MM.1S (cell line): ENCODE measurements around the gene ALDH2.

ENCODE experiments used
- DNase-seq: peaks from one replicate; pipeline ENCODE4 v3.0.0-alpha.2; 2015
- H2AFZ ChIP-seq: fragments of 300-600 bp; sonication (generic); 2 replicates; pipeline ENCODE4 v1.6.0; 2016; ENCODE audit warnings: antibody characterized with exemption, low read length
- H3F3A ChIP-seq: fragments of 300-600 bp; sonication (generic); 2 replicates; pipeline ENCODE4 v1.6.1; 2016; ENCODE audit warnings: mild to moderate bottlenecking, antibody characterized with exemption, low read length, moderate library complexity, mixed read lengths; ENCODE audit not compliant: insufficient read depth
- H3K27ac ChIP-seq: fragments of 300-600 bp; sonication (generic); 2 replicates; pipeline ENCODE4 v1.5.1; 2016; ENCODE audit warnings: mild to moderate bottlenecking, low read length
- H3K27me3 ChIP-seq: fragments of 300-600 bp; sonication (generic); replicated peaks from 2 replicates; pipeline ENCODE4 v1.6.0; 2016; ENCODE audit warnings: low read length; ENCODE audit not compliant: insufficient read depth
- H3K36me3 ChIP-seq: fragments of 300-600 bp; sonication (generic); replicated peaks from 2 replicates; pipeline ENCODE4 v1.6.1; 2016; ENCODE audit warnings: mild to moderate bottlenecking, low read length, mixed read lengths; ENCODE audit not compliant: insufficient read depth
- H3K4me1 ChIP-seq: fragments of 300-600 bp; sonication (generic); 2 replicates; pipeline ENCODE4 v1.6.1; 2016; ENCODE audit warnings: low read length, mixed read lengths
- H3K4me2 ChIP-seq: fragments of 300-600 bp; sonication (generic); 2 replicates; pipeline ENCODE4 v1.6.0; 2016; ENCODE audit warnings: low read depth, low read length
- H3K4me3 ChIP-seq: fragments of 300-600 bp; sonication (generic); 2 replicates; pipeline ENCODE4 v1.5.1; 2016; ENCODE audit warnings: low read length, mixed read lengths
- H3K79me2 ChIP-seq: fragments of 300-600 bp; sonication (generic); 2 replicates; pipeline ENCODE4 v1.6.1; 2016; ENCODE audit warnings: mixed run types, low read length, mixed read lengths
- H3K9ac ChIP-seq: fragments of 300-600 bp; sonication (generic); 2 replicates; pipeline ENCODE4 v1.6.1; 2016; ENCODE audit warnings: low read length, mixed read lengths
- H3K9me2 ChIP-seq: fragments of 300-600 bp; sonication (generic); replicated peaks from 2 replicates; pipeline ENCODE4 v1.6.1; 2016; ENCODE audit warnings: mild to moderate bottlenecking, low read length, mixed read lengths; ENCODE audit not compliant: insufficient read depth
- H3K9me3 ChIP-seq: fragments of 300-600 bp; sonication (generic); replicated peaks from 2 replicates; pipeline ENCODE4 v1.6.1; 2016; ENCODE audit warnings: mild to moderate bottlenecking, low read length, mixed read lengths; ENCODE audit not compliant: insufficient read depth
- H4K20me1 ChIP-seq: fragments of 300-600 bp; sonication (generic); 2 replicates; pipeline ENCODE4 v1.6.1; 2016; ENCODE audit warnings: mild to moderate bottlenecking, low read length, moderate library complexity, mixed read lengths; ENCODE audit not compliant: insufficient read depth
- CTCF ChIP-seq: fragments of 300-600 bp; sonication (generic); IDR thresholded peaks from 2 replicates; pipeline ENCODE4 v1.5.1; 2016; ENCODE audit warnings: antibody characterized with exemption, low read length, mixed read lengths
- EZH2 ChIP-seq: fragments of 300-600 bp; sonication (generic); optimal IDR thresholded peaks from 2 replicates; pipeline ENCODE3; 2017; ENCODE audit warnings: low read depth, mild to moderate bottlenecking, antibody characterized with exemption, low read length, mixed read lengths
- EZH2phosphoT487 ChIP-seq: fragments of 300-600 bp; sonication (generic); IDR thresholded peaks from 2 replicates; pipeline ENCODE4 v1.6.1; 2018; ENCODE audit warnings: antibody characterized with exemption, low read length

ALDH2 gene

DNA sequence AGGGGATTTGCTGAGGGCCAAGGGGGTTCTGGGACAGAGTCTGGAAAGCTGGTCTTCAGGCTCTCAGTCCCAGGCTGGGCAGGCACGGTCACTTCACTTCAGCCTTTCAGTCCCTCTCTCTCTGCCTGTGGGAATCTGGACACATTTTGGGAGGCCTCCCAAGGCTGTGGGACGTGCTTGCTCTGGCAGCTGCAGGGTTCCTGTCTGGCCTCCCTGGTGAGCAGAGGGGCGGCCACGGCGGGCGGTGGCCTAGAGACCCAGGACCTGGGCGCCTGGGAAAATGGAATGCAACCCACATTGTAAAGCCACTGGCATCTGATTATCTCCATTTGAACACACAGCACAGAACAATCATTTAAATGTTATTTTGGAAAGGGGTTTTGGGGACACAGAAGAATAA lies 10.1 kb upstream of the ALDH2 start:
- Histone ChIP-seq H3K9me3 (no peaks in the 10 kb centered on the region), H3K4me2 (no peak overlapping the region), H3K9ac (no peak overlapping the region), H3K27me3 (no peaks in the 10 kb centered on the region), H4K20me1 (no peaks in the 10 kb centered on the region), H3K27ac (no peak overlapping the region), H3K9me2 (no peaks in the 10 kb centered on the region), H3K4me1 (no peaks in the 10 kb centered on the region), H3K36me3 (no peaks in the 10 kb centered on the region), H2AFZ (no peak overlapping the region), H3F3A (no peaks in the 10 kb centered on the region), H3K79me2 (no peaks in the 10 kb centered on the region), H3K4me3 (no peak overlapping the region)
- TF ChIP-seq CTCF (no peak), EZH2 (no peak), EZH2phosphoT487 (no peak)
- no peak for DNase-seq

GRCh38 chr12:111757361-111758119 lies 9.2 kb upstream of the ALDH2 start:
- Histone ChIP-seq H3K36me3 (no peaks in the 10 kb centered on the region), H3K27ac (no peak overlapping the region), H3K9ac (no peak overlapping the region), H3K27me3 (no peaks in the 10 kb centered on the region), H3K4me1 (no peaks in the 10 kb centered on the region), H3K4me2 (no peak overlapping the region), H3K9me3 (no peaks in the 10 kb centered on the region), H3F3A (no peaks in the 10 kb centered on the region), H3K9me2 (no peaks in the 10 kb centered on the region), H3K79me2 (no peaks in the 10 kb centered on the region), H4K20me1 (no peaks in the 10 kb centered on the region), H3K4me3 (no peak overlapping the region), H2AFZ (no peak overlapping the region)
- no peak for TF ChIP-seq EZH2
- TF ChIP-seq CTCF: no peak
- no peak for TF ChIP-seq EZH2phosphoT487
- no peak for DNase-seq

- Histone ChIP-seq H3K79me2 (no peaks in the 10 kb centered on the region), H2AFZ (no peak overlapping the region), H3K4me3 (no peak overlapping the region), H3K9me2 (no peaks in the 10 kb centered on the region), H3K27ac (no peak overlapping the region), H3F3A (no peaks in the 10 kb centered on the region), H3K27me3 (no peaks in the 10 kb centered on the region), H4K20me1 (no peaks in the 10 kb centered on the region), H3K9me3 (no peaks in the 10 kb centered on the region), H3K36me3 (no peaks in the 10 kb centered on the region), H3K4me1 (no peaks in the 10 kb centered on the region), H3K9ac (no peak overlapping the region), H3K4me2 (no peak overlapping the region)
- no peak for DNase-seq
- TF ChIP-seq EZH2: no peak
- TF ChIP-seq CTCF: no peak
- TF ChIP-seq EZH2phosphoT487: no peak
Measured at GRCh38 chr12:111758120-111758561, 8.6 kb upstream of the ALDH2 start.
